Muscle layer of duodenum (tissue), 2 donors: ENCODE data around the gene ZNF385C.

Source experiments
- H3K27ac ChIP-seq: one replicate; pipeline ENCODE4 v1.7.0; 2013; ENCODE audit warnings: mild to moderate bottlenecking, low read length
- H3K27me3 ChIP-seq: one replicate; pipeline ENCODE4 v1.7.0; 2013; ENCODE audit warnings: low read depth, mild to moderate bottlenecking, control low read depth, low read length
- H3K36me3 ChIP-seq, 2 donors: one replicate each; pipeline ENCODE4 v1.7.0; 2013; ENCODE audit warnings: low read length in 2 of 2, control low read depth in 1 of 2, mild to moderate bottlenecking in 1 of 2; ENCODE audit not compliant: insufficient read depth in 2 of 2, control insufficient read depth in 1 of 2
- H3K4me1 ChIP-seq, 2 donors: one replicate each; pipeline ENCODE4 v1.7.0; 2013; ENCODE audit warnings: low read length in 2 of 2, mild to moderate bottlenecking in 2 of 2, control low read depth in 1 of 2, moderate library complexity in 1 of 2; ENCODE audit not compliant: insufficient read depth in 2 of 2, control insufficient read depth in 1 of 2
- H3K4me3 ChIP-seq, 2 donors: one replicate each; pipeline ENCODE4 v1.7.0; 2013; ENCODE audit warnings: low read length in 2 of 2, low read depth in 1 of 2, mild to moderate bottlenecking in 1 of 2
- H3K9me3 ChIP-seq, 2 donors: one replicate each; pipeline ENCODE4 v1.7.0; 2013; ENCODE audit warnings: low read length in 2 of 2, control low read depth in 1 of 2, mild to moderate bottlenecking in 1 of 2; ENCODE audit not compliant: control insufficient read depth in 1 of 2
- donor health status: healthy.

ZNF385C gene

GRCh38 chr17:42104264-42104663 is 6.0 kb upstream of the ZNF385C start:
- Histone ChIP-seq H3K36me3 (peaks cover 0 to 32% of the 10 kb centered on the region in 2 donors), H3K27ac (no peak overlapping the region), H3K4me3 (no peak overlapping the region), H3K4me1 (peaks cover 0 to 5% of the 10 kb centered on the region in 2 donors), H3K9me3 (no peaks in the 10 kb centered on the region), H3K27me3 (no peaks in the 10 kb centered on the region)

GRCh38 chr17:42103221-42103954 is 5.1 kb upstream of the ZNF385C start:
- H3K4me3 ChIP-seq: no peak overlapping the region
- H3K27me3 ChIP-seq: no peaks in the 10 kb centered on the region
- H3K4me1 ChIP-seq: peaks cover 0 to 5% of the 10 kb centered on the region in 2 donors
- no peaks in the 10 kb centered on the region for H3K9me3 ChIP-seq
- H3K36me3 ChIP-seq: peaks cover 0 to 25% of the 10 kb centered on the region in 2 donors
- H3K27ac ChIP-seq: no peak overlapping the region

DNA sequence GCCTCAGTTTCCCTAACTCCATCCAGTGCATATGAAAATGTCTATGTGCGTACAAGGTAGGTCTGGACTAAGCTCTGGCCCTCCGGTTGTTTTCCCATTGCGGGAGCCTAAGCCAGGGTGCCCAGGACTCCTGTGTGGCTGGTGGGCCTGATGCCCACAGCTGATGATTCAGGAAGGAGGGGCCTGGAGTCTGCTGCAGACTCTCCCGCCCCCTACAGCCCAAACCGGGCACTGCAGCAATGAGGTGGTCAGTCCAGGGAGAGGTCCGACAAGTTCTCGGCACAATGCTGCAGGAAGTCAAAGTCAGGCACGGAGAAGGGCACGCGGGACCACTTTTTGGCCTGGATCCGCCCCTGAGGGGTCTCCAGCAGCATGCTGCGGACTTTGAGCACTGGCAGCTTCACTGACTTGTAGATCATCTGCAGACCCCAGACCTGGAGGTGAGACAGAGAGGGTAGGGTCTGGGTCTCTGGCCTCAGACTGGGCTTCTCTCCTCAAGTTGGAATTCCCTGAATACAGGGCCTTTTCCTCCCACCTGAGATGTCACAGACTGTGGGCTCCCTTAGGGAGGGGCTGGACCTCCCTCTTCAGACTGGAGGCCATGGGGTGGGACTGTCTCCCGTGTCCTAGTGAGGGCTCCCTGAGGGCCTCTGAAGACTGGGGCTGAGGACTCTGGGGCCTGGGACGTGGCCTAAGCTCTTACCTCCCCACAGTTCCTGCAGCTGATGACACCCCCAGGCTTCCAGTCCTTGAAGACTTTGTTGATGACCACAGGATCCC is 3.4 kb upstream of the ZNF385C start:
- H3K27me3 ChIP-seq: peaks cover 11% of the 10 kb centered on the region
- no peak overlapping the region for H3K4me3 ChIP-seq
- peaks cover 0 to 14% of the 10 kb centered on the region in 2 donors for H3K4me1 ChIP-seq
- H3K36me3 ChIP-seq: peaks cover 0 to 25% of the 10 kb centered on the region in 2 donors
- no peak overlapping the region for H3K27ac ChIP-seq
- H3K9me3 ChIP-seq: no peaks in the 10 kb centered on the region

DNA sequence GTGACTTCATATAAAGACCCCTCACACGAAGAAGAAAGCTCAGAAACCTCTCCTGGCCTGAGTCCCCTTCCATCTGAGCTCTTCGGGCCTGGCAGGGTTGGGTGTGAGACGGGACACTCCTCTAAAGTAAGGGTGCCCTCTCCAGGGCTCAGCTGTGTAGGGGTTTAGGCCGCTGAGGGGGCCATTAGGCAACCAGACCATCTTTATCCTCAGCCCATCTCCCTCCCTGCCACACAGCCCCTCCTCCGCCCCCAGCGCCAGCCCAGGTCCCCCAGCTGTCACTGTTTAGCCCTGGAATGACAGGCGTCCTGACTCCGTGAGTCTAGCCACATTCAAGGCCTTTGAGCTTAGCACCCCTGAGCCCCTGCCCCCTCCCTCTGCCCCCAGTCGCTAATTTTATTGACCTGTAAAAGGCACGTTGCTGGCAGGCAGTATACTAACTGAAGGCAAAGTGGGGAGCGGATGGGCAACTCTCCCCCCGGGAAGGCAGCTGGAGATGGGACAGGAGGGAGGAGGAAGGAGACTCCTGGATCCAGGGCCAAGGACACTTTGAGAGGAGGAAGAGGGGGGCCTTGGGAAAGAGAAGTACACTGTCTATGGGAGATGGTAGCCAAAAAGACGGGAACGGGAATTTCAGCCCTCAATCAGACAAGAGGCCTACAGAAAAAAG is 592 bp upstream of the ZNF385C start:
- H3K9me3 ChIP-seq: no peaks in the 10 kb centered on the region
- H3K4me1 ChIP-seq: peaks cover 0 to 14% of the 10 kb centered on the region in 2 donors
- H3K4me3 ChIP-seq: no peak overlapping the region
- no peak overlapping the region for H3K27ac ChIP-seq
- peaks cover 0 to 6% of the 10 kb centered on the region in 2 donors for H3K36me3 ChIP-seq
- H3K27me3 ChIP-seq: peaks cover 18% of the 10 kb centered on the region

DNA sequence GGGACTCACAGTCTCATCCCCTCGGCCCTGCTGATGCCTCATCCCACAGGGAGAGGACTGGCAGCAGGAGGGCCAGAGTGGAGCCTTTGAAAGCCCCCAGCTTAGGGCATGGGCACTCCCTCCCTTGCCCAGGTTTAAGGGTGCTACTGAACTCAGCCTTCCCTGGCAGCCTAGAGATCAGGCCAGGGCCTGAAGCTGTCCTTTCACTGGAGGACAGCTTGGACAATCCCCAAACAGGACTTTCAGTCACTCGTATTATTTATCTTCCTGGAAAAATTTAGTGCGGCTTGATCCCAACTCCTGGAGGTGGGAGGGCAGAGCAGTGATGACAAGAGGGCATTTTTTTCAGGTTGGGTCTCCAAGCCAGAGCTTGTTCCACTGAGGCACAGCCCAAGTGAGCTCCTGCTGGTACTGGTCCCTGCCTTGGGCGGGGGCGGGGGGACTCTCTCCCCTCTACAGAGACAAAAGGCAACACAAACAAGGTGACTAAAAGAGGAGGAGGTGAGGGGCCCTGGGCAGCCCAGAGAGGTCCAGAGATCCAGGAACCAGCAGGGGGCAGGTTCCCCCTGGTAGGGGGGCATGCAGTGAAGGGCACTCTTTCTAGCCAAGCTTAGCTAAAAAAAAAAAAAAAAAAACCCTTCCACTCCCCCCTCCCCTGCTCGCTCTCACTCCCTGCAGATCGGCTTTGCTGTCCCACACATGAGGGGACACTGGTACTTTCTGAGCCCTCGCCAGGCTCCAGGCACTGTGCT is 1.7 kb downstream of the ZNF385C start:
- peaks cover 18% of the 10 kb centered on the region for H3K27me3 ChIP-seq

DNA sequence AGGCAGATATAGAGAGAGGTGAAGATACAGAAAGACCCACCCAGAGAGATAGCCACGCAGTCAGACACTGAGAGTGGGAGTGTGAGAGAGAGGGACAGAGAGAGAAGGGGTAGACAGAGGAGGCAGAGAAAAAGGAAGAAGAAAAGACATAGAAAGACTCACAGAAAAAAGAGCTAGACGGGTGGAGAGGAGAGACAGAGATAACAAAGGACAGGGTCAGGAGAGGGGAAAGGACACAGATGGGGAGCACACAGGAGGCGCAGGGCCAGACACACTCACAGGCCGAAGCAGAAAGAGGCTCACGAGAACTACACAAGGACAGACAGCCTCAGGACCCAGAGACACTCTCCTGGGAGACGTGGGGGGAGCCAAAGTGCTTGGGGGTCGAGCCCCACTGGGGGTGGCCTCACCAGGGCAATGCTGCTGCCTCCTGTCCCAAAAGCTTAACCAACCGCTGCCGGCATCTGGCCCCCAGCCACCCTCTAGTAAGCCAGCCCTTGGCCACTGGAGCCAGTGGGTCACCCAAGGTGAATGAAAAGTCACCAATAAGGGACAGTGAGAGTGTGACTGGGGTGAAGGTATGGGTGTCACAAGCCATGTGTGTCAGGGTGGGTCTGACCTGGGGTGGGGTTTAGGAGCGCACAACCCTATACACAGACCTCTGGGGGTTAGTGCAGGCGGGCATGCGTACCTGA is 3.8 kb downstream of the ZNF385C start:
- H3K27me3 ChIP-seq: peaks cover 18% of the 10 kb centered on the region
- H3K4me3 ChIP-seq: no peak overlapping the region
- no peaks in the 10 kb centered on the region for H3K36me3 ChIP-seq
- peaks cover 0 to 9% of the 10 kb centered on the region in 2 donors for H3K4me1 ChIP-seq
- no peaks in the 10 kb centered on the region for H3K9me3 ChIP-seq
- no peak overlapping the region for H3K27ac ChIP-seq

More for the DNA sequence above, 1.7 kb downstream of the ZNF385C start:
- no peaks in the 10 kb centered on the region for H3K36me3 ChIP-seq
- no peak overlapping the region for H3K27ac ChIP-seq
- H3K4me3 ChIP-seq: no peak overlapping the region
- peaks cover 0 to 9% of the 10 kb centered on the region in 2 donors for H3K4me1 ChIP-seq
- no peaks in the 10 kb centered on the region for H3K9me3 ChIP-seq

DNA sequence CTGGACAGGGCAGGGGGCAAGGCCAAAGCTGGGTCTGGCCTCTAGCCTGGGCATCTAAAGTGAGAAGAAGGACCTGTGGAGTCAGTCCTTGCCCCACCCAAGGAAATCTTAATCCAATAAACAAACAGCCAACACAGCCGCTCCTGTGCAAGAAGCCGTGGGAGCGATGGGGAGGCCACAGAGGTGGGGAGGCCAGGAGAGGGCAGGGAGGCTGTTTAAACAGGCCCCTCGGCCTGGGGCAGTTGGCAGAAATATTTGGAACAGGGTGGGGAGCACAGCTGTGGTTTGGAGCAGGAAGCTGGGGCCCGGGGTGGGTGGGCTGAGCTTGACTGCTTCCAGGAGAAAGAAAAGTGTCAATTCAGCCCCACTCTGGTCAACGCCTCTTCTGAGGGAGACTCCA is 5.3 kb downstream of the ZNF385C start:
- Histone ChIP-seq H3K27ac (no peak overlapping the region), H3K36me3 (no peaks in the 10 kb centered on the region), H3K4me1 (peaks cover 0 to 5% of the 10 kb centered on the region in 2 donors), H3K9me3 (no peaks in the 10 kb centered on the region), H3K27me3 (peaks cover 23% of the 10 kb centered on the region), H3K4me3 (no peak overlapping the region)

GRCh38 chr17:42090964-42091790 is 7.1 kb downstream of the ZNF385C start:
- Histone ChIP-seq H3K4me1 (no peaks in the 10 kb centered on the region), H3K27me3 (peaks cover 8% of the 10 kb centered on the region), H3K4me3 (no peak overlapping the region), H3K9me3 (no peaks in the 10 kb centered on the region), H3K27ac (no peak overlapping the region), H3K36me3 (no peaks in the 10 kb centered on the region)

GRCh38 chr17:42088736-42089135 is 9.5 kb downstream of the ZNF385C start:
- H3K4me1 ChIP-seq: no peaks in the 10 kb centered on the region
- H3K36me3 ChIP-seq: no peaks in the 10 kb centered on the region
- no peaks in the 10 kb centered on the region for H3K9me3 ChIP-seq
- no peak overlapping the region for H3K4me3 ChIP-seq
- no peak overlapping the region for H3K27ac ChIP-seq
- peaks cover 5% of the 10 kb centered on the region for H3K27me3 ChIP-seq
